OCI-LY1 (cell line): ENCODE results near the gene UNC13C.

Source experiments
- CTCF ChIP-seq: fragments of 200-600 bp; sonication (generic), shearing (Covaris generic); IDR thresholded peaks from 2 replicates; pipeline ENCODE4 v1.5.1; 2017; ENCODE audit warnings: mild to moderate bottlenecking, antibody characterized with exemption, low read length, moderate library complexity, mixed read lengths
- EZH2 ChIP-seq: fragments of 200-600 bp; sonication (generic), shearing (Covaris generic); IDR thresholded peaks from 2 replicates; pipeline ENCODE4 v1.8.0; 2017; ENCODE audit warnings: borderline replicate concordance, mixed run types, mild to moderate bottlenecking, antibody characterized with exemption, low read length, moderate library complexity, mixed read lengths

GRCh38 chr15:54504695-54505094, 526.5 kb downstream of the UNC13C start:
- TF ChIP-seq CTCF, result no peak
- no peak for TF ChIP-seq EZH2
